RWPE2 (cell line): ENCODE measurements around the gene IKZF3.
"Not testable (repeated sequence)": the region's sequence is repeated elsewhere in the genome, so short reads cannot be mapped to it uniquely, and the experiment has no call there.

ENCODE experiments used
- ATAC-seq: fragments of 200-7000 bp; cut with Tn5 transposase; 3 replicates; pipeline ENCODE4 v1.9.1; 2021; ENCODE audit warnings: low read depth
- DNase-seq: peaks from one replicate; pipeline ENCODE4 v3.0.0-alpha.2; 2020; ENCODE audit warnings: low spot score
- H3K27ac ChIP-seq: fragments of 450-650 bp; 2 replicates; pipeline ENCODE4 v1.5.1; 2017; ENCODE audit warnings: mild to moderate bottlenecking; ENCODE audit not compliant: poor library complexity, severe bottlenecking
- H3K27me3 ChIP-seq: fragments of 250-450 bp; sonication (Bioruptor Pico); 2 replicates; pipeline ENCODE4 v1.5.1; 2021; ENCODE audit warnings: mild to moderate bottlenecking, moderate library complexity; ENCODE audit not compliant: insufficient read depth, poor library complexity, severe bottlenecking
- H3K36me3 ChIP-seq: fragments of 250-450 bp; sonication (Bioruptor Pico); 2 replicates; pipeline ENCODE4 v1.5.1; 2020; ENCODE audit warnings: low read depth, mild to moderate bottlenecking, moderate library complexity
- H3K4me1 ChIP-seq: fragments of 250-450 bp; sonication (Bioruptor Pico); 2 replicates; pipeline ENCODE4 v1.5.1; 2021; ENCODE audit warnings: mild to moderate bottlenecking, moderate library complexity; ENCODE audit not compliant: insufficient read depth, poor library complexity, severe bottlenecking
- H3K4me3 ChIP-seq: fragments of 250-450 bp; sonication (Bioruptor Pico); 2 replicates; pipeline ENCODE4 v1.5.1; 2021; ENCODE audit warnings: mild to moderate bottlenecking, moderate library complexity; ENCODE audit not compliant: severe bottlenecking
- H3K9me3 ChIP-seq: fragments of 250-450 bp; sonication (Bioruptor Pico); 2 replicates; pipeline ENCODE4 v1.5.1; 2021; ENCODE audit warnings: mild to moderate bottlenecking, moderate library complexity; ENCODE audit not compliant: severe bottlenecking
- TF ChIP-seq, protein P1 (sequence below): fragments of 450-650 bp; IDR thresholded peaks from one replicate; pipeline ENCODE4 v1.5.1; 2017; ENCODE audit warnings: mild to moderate bottlenecking, moderate library complexity; ENCODE audit not compliant: poor library complexity, severe bottlenecking

IKZF3 gene

DNA sequence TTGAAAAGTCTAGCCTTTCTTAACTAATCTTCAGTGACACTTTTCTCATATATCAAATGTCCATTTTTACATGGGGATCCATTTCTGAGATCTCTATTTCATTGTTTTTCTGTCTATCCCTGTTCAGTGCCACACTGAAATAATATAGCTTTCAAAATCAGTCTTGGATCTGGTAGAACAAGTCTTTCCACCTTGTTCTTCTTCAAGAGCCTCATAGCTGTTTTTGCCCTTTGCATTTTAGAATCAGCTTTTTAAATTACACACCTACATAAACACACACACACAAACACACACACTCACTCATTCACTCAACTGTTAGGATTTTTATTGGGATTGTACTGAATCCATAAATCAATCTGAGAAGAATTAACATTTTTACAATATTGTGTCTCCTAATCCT, 35.1 kb upstream of the IKZF3 start:
- TF ChIP-seq, protein P1, sequence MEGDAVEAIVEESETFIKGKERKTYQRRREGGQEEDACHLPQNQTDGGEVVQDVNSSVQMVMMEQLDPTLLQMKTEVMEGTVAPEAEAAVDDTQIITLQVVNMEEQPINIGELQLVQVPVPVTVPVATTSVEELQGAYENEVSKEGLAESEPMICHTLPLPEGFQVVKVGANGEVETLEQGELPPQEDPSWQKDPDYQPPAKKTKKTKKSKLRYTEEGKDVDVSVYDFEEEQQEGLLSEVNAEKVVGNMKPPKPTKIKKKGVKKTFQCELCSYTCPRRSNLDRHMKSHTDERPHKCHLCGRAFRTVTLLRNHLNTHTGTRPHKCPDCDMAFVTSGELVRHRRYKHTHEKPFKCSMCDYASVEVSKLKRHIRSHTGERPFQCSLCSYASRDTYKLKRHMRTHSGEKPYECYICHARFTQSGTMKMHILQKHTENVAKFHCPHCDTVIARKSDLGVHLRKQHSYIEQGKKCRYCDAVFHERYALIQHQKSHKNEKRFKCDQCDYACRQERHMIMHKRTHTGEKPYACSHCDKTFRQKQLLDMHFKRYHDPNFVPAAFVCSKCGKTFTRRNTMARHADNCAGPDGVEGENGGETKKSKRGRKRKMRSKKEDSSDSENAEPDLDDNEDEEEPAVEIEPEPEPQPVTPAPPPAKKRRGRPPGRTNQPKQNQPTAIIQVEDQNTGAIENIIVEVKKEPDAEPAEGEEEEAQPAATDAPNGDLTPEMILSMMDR: no peak
- Histone ChIP-seq H3K9me3 (peaks cover 2% of the 10 kb centered on the region), H3K4me3 (no peak overlapping the region), H3K27ac (no peak overlapping the region), H3K27me3 (no peaks in the 10 kb centered on the region), H3K36me3 (no peaks in the 10 kb centered on the region), H3K4me1 (no peaks in the 10 kb centered on the region)
- ATAC-seq (no peak), DNase-seq (no peak)

DNA sequence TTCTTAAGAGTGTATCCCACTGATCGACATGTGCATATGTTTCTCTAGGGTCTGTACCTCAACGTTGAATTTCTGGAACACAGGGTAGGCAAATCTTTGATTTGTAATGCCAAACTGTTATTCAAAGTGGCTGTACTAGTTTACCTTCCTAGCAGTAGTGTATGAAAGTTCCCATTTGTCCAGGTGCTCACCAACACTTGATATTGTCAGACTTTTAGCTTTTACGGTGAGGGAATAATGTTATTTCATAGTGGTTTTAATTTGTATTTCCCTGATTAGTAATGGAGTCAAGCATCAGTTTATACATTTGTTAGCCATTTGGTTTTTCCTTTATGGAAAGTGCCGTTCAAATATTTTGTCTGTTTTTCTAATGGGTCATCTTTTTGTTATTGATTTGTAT, 34.0 kb upstream of the IKZF3 start:
- no peak for DNase-seq
- Histone ChIP-seq H3K4me1 (no peaks in the 10 kb centered on the region), H3K27ac (no peak overlapping the region), H3K27me3 (no peaks in the 10 kb centered on the region), H3K36me3 (no peaks in the 10 kb centered on the region), H3K9me3 (peaks cover 2% of the 10 kb centered on the region), H3K4me3 (no peak overlapping the region)
- TF ChIP-seq, protein P1: no peak
- ATAC-seq: no peak

DNA sequence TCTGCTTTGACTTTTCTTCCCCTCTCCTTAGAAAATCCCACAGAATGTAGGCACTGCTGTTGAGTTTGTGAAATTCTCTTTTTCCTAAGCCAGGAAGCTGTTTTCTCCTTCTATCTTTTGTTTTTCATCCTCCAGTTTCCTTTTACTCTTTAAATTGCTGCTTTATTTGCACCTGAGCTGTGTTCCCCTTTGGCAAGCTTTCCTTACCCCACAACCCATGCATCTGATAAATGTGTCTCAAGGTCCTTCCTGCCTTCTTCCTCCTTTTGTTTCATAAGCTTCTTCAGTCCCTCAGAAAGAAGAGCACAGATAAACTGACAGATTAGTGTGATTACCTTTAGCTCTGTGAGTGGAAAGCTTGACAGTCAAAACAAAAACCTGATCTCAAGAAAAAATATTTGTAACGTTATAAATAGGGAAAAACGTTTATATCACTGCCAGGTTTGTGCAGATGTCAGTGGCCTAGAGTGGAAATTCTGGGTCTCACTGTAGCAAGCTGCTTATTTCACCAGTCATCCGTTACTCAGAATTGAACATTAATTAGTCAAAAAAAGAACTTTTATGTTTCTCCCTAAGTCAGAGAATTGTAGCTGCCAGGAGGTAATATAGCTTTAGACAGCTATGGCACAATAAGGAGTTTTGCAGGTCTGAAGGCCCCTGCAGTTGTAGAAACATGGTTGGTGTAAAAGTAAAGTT, 30.7 kb upstream of the IKZF3 start:
- H3K4me1 ChIP-seq: no peaks in the 10 kb centered on the region
- TF ChIP-seq, protein P1: no peak

DNA sequence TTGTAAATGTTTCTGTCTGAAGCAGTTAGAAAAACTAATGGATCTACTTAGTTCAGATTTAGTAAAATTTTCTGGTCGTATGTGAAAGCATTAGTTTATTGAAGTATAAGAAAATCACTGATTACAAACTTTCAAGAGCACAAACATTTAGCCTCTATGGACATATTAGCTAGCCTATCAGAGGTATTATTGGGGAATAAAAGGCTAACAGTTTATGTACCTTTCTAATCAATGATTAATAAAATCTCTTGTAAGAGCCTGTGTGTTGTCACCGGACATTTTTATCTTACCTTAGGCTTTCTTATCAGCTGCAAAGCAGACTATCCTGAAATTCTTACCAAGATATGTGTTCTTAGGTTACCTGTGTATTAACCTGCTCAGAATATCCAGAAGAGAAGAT, 25.1 kb upstream of the IKZF3 start:
- no peak for ATAC-seq
- Histone ChIP-seq H3K27ac (no peak overlapping the region), H3K9me3 (no peaks in the 10 kb centered on the region), H3K36me3 (no peaks in the 10 kb centered on the region), H3K4me1 (no peaks in the 10 kb centered on the region), H3K27me3 (peaks cover 8% of the 10 kb centered on the region), H3K4me3 (no peak overlapping the region)
- TF ChIP-seq, protein P1: no peak
- DNase-seq: no peak

More for the DNA sequence above, 30.7 kb upstream of the IKZF3 start:
- H3K36me3 ChIP-seq: no peaks in the 10 kb centered on the region
- peaks cover 1% of the 10 kb centered on the region for H3K9me3 ChIP-seq
- peaks cover 8% of the 10 kb centered on the region for H3K27me3 ChIP-seq
- DNase-seq: no peak
- ATAC-seq: no peak
- H3K4me3 ChIP-seq: no peak overlapping the region
- no peak overlapping the region for H3K27ac ChIP-seq

DNA sequence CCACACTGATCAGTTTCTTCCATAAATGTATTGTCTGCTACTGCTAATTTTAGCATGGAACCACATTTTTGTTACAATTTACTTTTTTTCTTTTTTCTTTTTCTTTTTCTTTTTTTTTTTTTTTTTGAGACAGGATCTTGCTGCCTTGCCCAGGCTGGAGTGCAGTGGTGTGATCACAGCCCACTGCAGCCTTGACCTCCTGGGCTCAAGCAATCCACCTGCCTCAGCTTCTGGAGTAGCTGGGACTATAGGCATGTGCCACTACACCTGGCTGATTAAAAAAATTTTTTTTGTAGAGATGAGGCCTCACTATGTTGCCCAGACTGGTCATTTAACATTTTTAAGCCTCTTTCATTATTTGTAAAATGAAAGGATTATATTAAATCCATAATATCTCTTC, 23.0 kb upstream of the IKZF3 start:
- Histone ChIP-seq H3K9me3 (no peaks in the 10 kb centered on the region), H3K4me1 (no peaks in the 10 kb centered on the region), H3K27me3 (peaks cover 3% of the 10 kb centered on the region), H3K36me3 (no peaks in the 10 kb centered on the region), H3K27ac (no peak overlapping the region), H3K4me3 (no peak overlapping the region)
- TF ChIP-seq, protein P1: no peak
- no peak for DNase-seq
- ATAC-seq: no peak

DNA sequence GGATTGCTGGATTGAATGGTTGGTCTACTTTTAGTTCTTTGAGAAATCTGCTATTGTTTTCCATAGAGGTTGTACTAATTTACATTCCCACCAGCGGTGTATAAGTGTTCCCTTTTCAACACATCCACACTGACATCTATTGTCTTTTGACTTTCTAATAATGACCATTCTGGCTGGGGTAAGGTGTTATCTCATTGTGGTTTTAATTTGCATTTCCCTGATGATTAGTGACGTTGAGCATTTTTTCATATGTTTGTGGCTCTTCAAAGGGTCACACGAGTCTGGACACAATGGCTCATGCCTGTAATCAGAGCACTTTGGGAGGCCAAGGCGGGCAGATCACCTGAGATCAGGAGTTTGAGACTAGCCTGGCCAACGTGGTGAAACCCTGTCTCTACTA, 22.0 kb upstream of the IKZF3 start:
- not testable (repeated sequence) for H3K4me3 ChIP-seq, H3K9me3 ChIP-seq, H3K36me3 ChIP-seq, ATAC-seq, H3K27me3 ChIP-seq, H3K4me1 ChIP-seq, H3K27ac ChIP-seq, DNase-seq
